GM12878 (cell line): ENCODE results near the gene CRIM1. TPM values are rescaled to one million over a fixed set of nuclear protein-coding genes. Genes with fewer than 3 reads are reported as not detected.

Experiments used
- ATAC-seq: fragments of 200-7000 bp; cut with Tn5 transposase; 3 replicates; pipeline ENCODE4 v1.9.1; 2020; ENCODE audit warnings: mild to moderate bottlenecking, moderate library complexity
- BruUV-seq: library from RNA; stranded (reverse); fragments of 400-500 nt; replicated peaks from 2 replicates; lab custom pipeline; 2021; lab: Mats Ljungman, UMichigan
- CTCF ChIA-PET: fragments of 300-600 bp; sonication (Branson Sonifier 250); formaldehyde crosslinking; extraction: SDS; loops from one replicate; lab custom pipeline; 2021; ENCODE audit warnings: inconsistent platforms; lab: Yijun Ruan, JAX
- POLR2A ChIA-PET: fragments of 350-600 bp; formaldehyde crosslinking; extraction: SDS; loops from one replicate; lab custom pipeline; 2021; ENCODE audit warnings: inconsistent platforms; lab: Charles Lee
- RAD21 ChIA-PET: fragments of 300-600 bp; sonication (Branson Sonifier 250); formaldehyde crosslinking; loops from one replicate; lab custom pipeline; 2023; ENCODE audit warnings: antibody characterized with exemption; ENCODE audit not compliant: unreplicated experiment; lab: Charles Lee
- SMC1A ChIA-PET: fragments of 300-600 bp; sonication (Branson Sonifier 250); formaldehyde crosslinking; loops from one replicate; lab custom pipeline; 2023; ENCODE audit not compliant: unreplicated experiment, uncharacterized antibody; lab: Charles Lee
- DNase-seq: peaks from one replicate; pipeline ENCODE4 v3.0.0-alpha.2; 2011; ENCODE audit warnings: low read depth, low spot score
- FAIRE-seq: peaks from 3 replicates; lab custom pipeline; 2011; peaks lifted over from hg19 to GRCh38; lab: Jason Lieb, UNC
- H2AFZ ChIP-seq: 2 replicates; pipeline ENCODE4 v1.6.0; 2011; ENCODE audit warnings: low read depth, low read length, control low read depth; ENCODE audit not compliant: control insufficient read depth
- H3K27ac ChIP-seq: 2 replicates; pipeline ENCODE4 v1.5.1; 2011; ENCODE audit warnings: control low read depth; ENCODE audit not compliant: control insufficient read depth, insufficient read depth
- H3K27me3 ChIP-seq, 2 experiments: replicated peaks in 1 of 2; 2 replicates each; pipeline versions ENCODE4 v1.6.0 to v1.6.1; 2011; ENCODE audit warnings: low read length in 1 of 2; ENCODE audit not compliant: control insufficient read depth in 2 of 2, insufficient read depth in 2 of 2
- H3K36me3 ChIP-seq, 2 experiments: 2 replicates each; pipeline ENCODE4 v1.5.1; 2011; ENCODE audit warnings: low read length in 1 of 2; ENCODE audit not compliant: control insufficient read depth in 2 of 2, insufficient read depth in 2 of 2
- H3K4me1 ChIP-seq: 2 replicates; pipeline ENCODE4 v1.6.1; 2011; ENCODE audit warnings: mild to moderate bottlenecking, low read length, moderate library complexity, mixed read lengths; ENCODE audit not compliant: control insufficient read depth, insufficient read depth
- H3K4me2 ChIP-seq: 2 replicates; pipeline ENCODE4 v1.6.0; 2011; ENCODE audit warnings: control low read depth; ENCODE audit not compliant: control insufficient read depth, insufficient read depth
- H3K4me3 ChIP-seq: fragments of 200-600 bp; sonication (generic); 2 replicates; pipeline ENCODE4 v1.5.1; 2016
- H3K79me2 ChIP-seq: 2 replicates; pipeline ENCODE4 v1.6.0; 2011; ENCODE audit warnings: low read length; ENCODE audit not compliant: control insufficient read depth, insufficient read depth
- H3K9ac ChIP-seq: 2 replicates; pipeline ENCODE4 v1.8.0; 2011; ENCODE audit warnings: low read length, control low read depth, mixed read lengths; ENCODE audit not compliant: control insufficient read depth, insufficient read depth
- H3K9me3 ChIP-seq: replicated peaks from 3 replicates; pipeline ENCODE4 v1.5.1; 2011; ENCODE audit warnings: mild to moderate bottlenecking, low read length; ENCODE audit not compliant: control insufficient read depth, insufficient read depth
- H4K20me1 ChIP-seq: 2 replicates; pipeline ENCODE4 v1.6.0; 2011; ENCODE audit not compliant: control insufficient read depth, insufficient read depth
- BRCA1 ChIP-seq: IDR thresholded peaks from 2 replicates; pipeline ENCODE4 v1.6.1; 2011; ENCODE audit warnings: low read depth, low read length, improper control_type of control experiment
- HDAC6 ChIP-seq: fragments of 200-600 bp; sonication (generic); IDR thresholded peaks from one replicate; pipeline ENCODE4 v1.8.0; 2017; ENCODE audit warnings: antibody characterized with exemption; ENCODE audit not compliant: unreplicated experiment
- WRNIP1 ChIP-seq: IDR thresholded peaks from 2 replicates; pipeline ENCODE4 v1.6.1; 2011; ENCODE audit warnings: low read depth, low read length, improper control_type of control experiment, borderline replicate concordance
- ZNF384 ChIP-seq: IDR thresholded peaks from 2 replicates; pipeline ENCODE4 v1.6.1; 2012; ENCODE audit warnings: low read depth, mild to moderate bottlenecking, low read length, improper control_type of control experiment, borderline replicate concordance
- WGBS: methylation state at CpG from one replicate; pipeline ENCODE4 v1.1.6; 2016; ENCODE audit warnings: low lambda C conversion rate; ENCODE audit not compliant: insufficient replicate concordance, insufficient coverage; ENCODE audit errors: missing lambda C conversion rate; 5-methylcytosine and 5-hydroxymethylcytosine counted together
- in situ Hi-C: fragments of 300-500 bp; cut with MboI; formaldehyde crosslinking; loops from 9 replicates; pipeline ENCODE4 v1.14.3; 2018; ENCODE audit warnings: mixed read lengths
- intact Hi-C: fragments of 100-400 bp; cut with micrococcal nuclease; formaldehyde crosslinking; loops from one replicate; pipeline ENCODE4 v1.14.2; 2022; ENCODE audit not compliant: unreplicated experiment
- polyA plus RNA-seq, 11 experiments: library from polyadenylated mRNA; depleted of rRNA in 4 of 11; unstranded in 6 of 11; stranded (reverse) in 5 of 11; fragments of >200 nt; fragmentation: Nextera tagmentation in 4 of 11; fragmentation: Illumina TruSeq in 1 of 11; extraction: Ambion mirVana in 4 of 11; extraction: Trizol in 1 of 11; gene quantifications; 1 replicate in 1 of 11; 2 replicates in 10 of 11; pipeline versions ENCODE4 v1.2.1 to v1.2.3, GENCODE V29; 2011 to 2016; ENCODE audit warnings: inconsistent platforms in 2 of 11, missing spikeins in 2 of 11, low read depth in 1 of 11
- total RNA-seq, 4 experiments: library from RNA; depleted of rRNA in 3 of 4; stranded (reverse); fragments of >200 nt in 3 of 4; fragmentation: Illumina TruSeq in 1 of 4; extraction: Trizol in 1 of 4; gene quantifications; 2 replicates each; pipeline versions ENCODE4 v1.2.1 to v1.2.3, GENCODE V29; 2013 to 2021
- TF ChIP-seq, protein P1 (sequence below): fragments of 450-650 bp; formaldehyde crosslinking; IDR thresholded peaks from 2 replicates; pipeline ENCODE4 v1.4.0; 2022; ENCODE audit warnings: mild to moderate bottlenecking, moderate library complexity

The CRIM1 gene
- total and polyA plus RNA-seq, 10 of the 15 experiments (the other 5 are each of a cell fraction or from before 2014, with no cell fraction given): 0.42 to 7.4 (median 3.1) TPM

DNA sequence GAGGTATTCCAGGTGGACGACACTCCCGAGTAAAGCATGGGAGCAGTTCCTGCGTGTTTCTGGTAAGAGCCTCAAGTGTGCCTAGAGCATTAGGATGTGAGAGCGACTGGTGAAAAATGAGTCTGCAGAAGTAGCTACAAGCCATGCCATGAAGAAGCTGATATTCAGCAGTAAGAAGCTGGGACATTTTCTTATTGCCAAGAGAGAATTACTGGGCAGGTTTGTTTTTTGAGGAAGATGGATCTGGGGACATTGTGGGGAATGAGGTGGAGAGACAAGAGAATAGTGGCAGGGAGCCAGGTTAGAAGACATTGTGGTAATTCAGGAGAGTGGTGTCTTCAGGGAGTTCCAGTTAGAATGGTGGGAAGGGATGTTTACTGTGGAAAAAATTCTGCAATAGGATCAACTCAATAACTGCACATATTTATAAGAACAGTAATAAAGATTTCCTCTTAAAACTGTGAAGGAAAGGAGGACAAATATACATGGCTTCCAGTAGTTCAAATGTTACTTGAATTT is 38.2 kb downstream of the CRIM1 start:
- no peaks in the 10 kb centered on the region for H3K79me2 ChIP-seq
- ChIA-PET POLR2A (no interaction called here), RAD21 (no interaction called here), CTCF (interaction anchor here (1.5 kb wide), 1 partner anchor 270 kb away, joined by 3 read pairs; no protein-coding TSS in a partner anchor), SMC1A (no interaction called here)
- FAIRE-seq (no peak), ATAC-seq (no peak), DNase-seq (no peak)
- no peak overlapping the region for H3K27ac ChIP-seq
- intact Hi-C loops: no loop called here
- H2AFZ ChIP-seq: no peak overlapping the region
- no peak overlapping the region for H3K4me3 ChIP-seq
- H4K20me1 ChIP-seq: no peaks in the 10 kb centered on the region
- no peaks in the 10 kb centered on the region for H3K9me3 ChIP-seq
- H3K9ac ChIP-seq: no peak overlapping the region
- H3K4me1 ChIP-seq: no peaks in the 10 kb centered on the region
- in situ Hi-C loops: no loop called here
- TF ChIP-seq WRNIP1 (no peak), HDAC6 (no peak), ZNF384 (no peak), BRCA1 (no peak)
- TF ChIP-seq, protein P1, sequence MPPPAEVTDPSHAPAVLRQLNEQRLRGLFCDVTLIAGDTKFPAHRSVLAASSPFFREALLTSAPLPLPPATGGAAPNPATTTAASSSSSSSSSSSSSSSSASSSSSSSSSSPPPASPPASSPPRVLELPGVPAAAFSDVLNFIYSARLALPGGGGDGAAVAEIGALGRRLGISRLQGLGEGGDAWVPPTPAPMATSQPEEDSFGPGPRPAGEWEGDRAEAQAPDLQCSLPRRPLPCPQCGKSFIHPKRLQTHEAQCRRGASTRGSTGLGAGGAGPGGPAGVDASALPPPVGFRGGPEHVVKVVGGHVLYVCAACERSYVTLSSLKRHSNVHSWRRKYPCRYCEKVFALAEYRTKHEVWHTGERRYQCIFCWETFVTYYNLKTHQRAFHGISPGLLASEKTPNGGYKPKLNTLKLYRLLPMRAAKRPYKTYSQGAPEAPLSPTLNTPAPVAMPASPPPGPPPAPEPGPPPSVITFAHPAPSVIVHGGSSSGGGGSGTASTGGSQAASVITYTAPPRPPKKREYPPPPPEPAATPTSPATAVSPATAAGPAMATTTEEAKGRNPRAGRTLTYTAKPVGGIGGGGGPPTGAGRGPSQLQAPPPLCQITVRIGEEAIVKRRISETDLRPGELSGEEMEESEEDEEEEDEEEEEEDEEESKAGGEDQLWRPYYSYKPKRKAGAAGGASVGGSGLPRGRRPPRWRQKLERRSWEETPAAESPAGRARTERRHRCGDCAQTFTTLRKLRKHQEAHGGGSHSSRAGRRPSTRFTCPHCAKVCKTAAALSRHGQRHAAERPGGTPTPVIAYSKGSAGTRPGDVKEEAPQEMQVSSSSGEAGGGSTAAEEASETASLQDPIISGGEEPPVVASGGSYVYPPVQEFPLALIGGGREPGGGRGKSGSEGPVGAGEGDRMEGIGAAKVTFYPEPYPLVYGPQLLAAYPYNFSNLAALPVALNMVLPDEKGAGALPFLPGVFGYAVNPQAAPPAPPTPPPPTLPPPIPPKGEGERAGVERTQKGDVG (CRISPR knock-in tag): no peak
- BruUV-seq: no TSS peak
- H3K4me2 ChIP-seq: no peak overlapping the region
- no peaks in the 10 kb centered on the region; a peak in 1 of 4 replicates for H3K27me3 ChIP-seq
- WGBS: 58% methylated on average over 4 of the region's 4 CpGs
- no peaks in the 10 kb centered on the region for H3K36me3 ChIP-seq
